Right lobe of liver (tissue), 6 donors: Measurements from ENCODE around the gene CBX1. TPM values are rescaled to one million over a fixed set of nuclear protein-coding genes. Genes with fewer than 3 reads are reported as not detected.

Source experiments
- ATAC-seq, 4 donors: fragments of 200-7000 bp; cut with Tn5 transposase; one replicate each; pipeline ENCODE4 v1.9.1; 2020; ENCODE audit warnings: mild to moderate bottlenecking in 4 of 4, moderate library complexity in 4 of 4
- DNase-seq, 3 donors: peaks; one replicate each; pipeline ENCODE4 v3.0.0-alpha.2; 2020
- H3K27ac ChIP-seq, 3 donors: fragments of 200-600 bp; one replicate each; pipeline ENCODE4 v1.8.0; 2022
- H3K27me3 ChIP-seq, 2 donors: fragments of 200-600 bp; one replicate each; pipeline ENCODE4 v1.8.0; 2022
- H3K36me3 ChIP-seq, 4 donors: fragments of 200-600 bp; sonication (generic) in 1 of 4; one replicate each; pipeline versions ENCODE4 v1.5.1 to v1.8.0; 2017 to 2022; ENCODE audit warnings: control low read depth in 1 of 4
- H3K4me1 ChIP-seq, 4 donors: fragments of 200-600 bp; sonication (generic) in 1 of 4; one replicate each; pipeline versions ENCODE4 v1.5.1 to v1.8.0; 2017 to 2022; ENCODE audit warnings: control low read depth in 1 of 4
- H3K4me3 ChIP-seq, 3 donors: fragments of 200-600 bp; one replicate each; pipeline ENCODE4 v1.8.0; 2022
- H3K9me3 ChIP-seq, 4 donors: fragments of 200-600 bp; sonication (generic) in 1 of 4; one replicate each; pipeline versions ENCODE4 v1.5.1 to v1.8.0; 2017 to 2022; ENCODE audit warnings: control low read depth in 1 of 4
- CTCF ChIP-seq, 4 donors: fragments of 200-600 bp in 3 of 4; fragments of 450-650 bp in 1 of 4; IDR thresholded peaks; one replicate each; pipeline versions ENCODE4 v1.5.1 to v1.8.0; 2016 to 2022; ENCODE audit warnings: antibody characterized with exemption in 4 of 4, mild to moderate bottlenecking in 2 of 4
- POLR2A ChIP-seq: fragments of 450-650 bp; IDR thresholded peaks from one replicate; pipeline ENCODE4 v1.6.1; 2017; ENCODE audit warnings: antibody characterized with exemption, mild to moderate bottlenecking
- WGBS: methylation state at CpG from one replicate; pipeline ENCODE4 v1.1.6; 2018; ENCODE audit warnings: low coverage, low lambda C conversion rate; ENCODE audit not compliant: insufficient coverage; ENCODE audit errors: missing lambda C conversion rate; 5-methylcytosine and 5-hydroxymethylcytosine counted together
- intact Hi-C, 2 donors: fragments of 100-400 bp; cut with DNase I; formaldehyde crosslinking; loops; one replicate each; pipeline versions ENCODE4 v1.11.2 to v1.14.1; 2022
- total RNA-seq, 6 experiments: library from RNA; depleted of rRNA in 2 of 6; stranded (reverse); fragments of >200 nt in 2 of 6; fragmentation: NEBNext Ultra II Directional in 3 of 6; extraction: Animal tissue kit (Norgen Biotek cat#: 25700) in 3 of 6; gene quantifications; one replicate each; pipeline versions ENCODE4 v1.1.0 to v1.2.4, GENCODE V29; 2016 to 2023
- donor health status: DM: no; HTN: yes; CAD: no.
- donor health status: DM: no; HTN: no; CAD: no.
- donor health status: DM: no; HTN: no; CAD: no.
- donor health status: DM: no; HTN: yes; CAD: no.
- donor health status: DM: no; HTN: yes; CAD: no.

The CBX1 gene
- total RNA-seq, 6 experiments from 2014 or later, result 7.0 to 10.5 (median 9.9) TPM

- no peak for TF ChIP-seq POLR2A
- TF ChIP-seq CTCF (IDR thresholded peaks at IDR 0.05), result no peak
- Histone ChIP-seq H3K4me3 (no peak overlapping the region), H3K4me1 (peaks cover 0 to 38% (median 11%) of the 10 kb centered on the region in 4 donors), H3K36me3 (peaks cover 10 to 65% (median 38%) of the 10 kb centered on the region in 4 donors), H3K27me3 (no peaks in the 10 kb centered on the region), H3K27ac (no peak overlapping the region), H3K9me3 (no peaks in the 10 kb centered on the region)
- intact Hi-C loops, result no loop called here
- DNase-seq, result no peak
- 85% methylated on average over 4 of the region's 11 CpGs for WGBS
- no peak for ATAC-seq
These were observed 42.7 kb downstream of the CBX1 start for GRCh38 chr17:48058393-48059124.

GRCh38 chr17:48057626-48058025, 43.7 kb downstream of the CBX1 start:
- H3K4me1 ChIP-seq, result peaks cover 0 to 47% (median 14%) of the 10 kb centered on the region in 4 donors

GRCh38 chr17:48056879-48057278, 44.4 kb downstream of the CBX1 start:
- Histone ChIP-seq H3K4me3 (no peak overlapping the region), H3K27me3 (no peaks in the 10 kb centered on the region), H3K27ac (no peak overlapping the region), H3K9me3 (no peaks in the 10 kb centered on the region), H3K36me3 (peaks cover 7 to 50% (median 28%) of the 10 kb centered on the region in 4 donors), H3K4me1 (peaks cover 1 to 54% (median 18%) of the 10 kb centered on the region in 4 donors)
- WGBS, result no CpG with 5 or more reads among the region's 2 CpGs
- ATAC-seq (no peak), DNase-seq (no peak)
- intact Hi-C loops, result no loop called here
- TF ChIP-seq POLR2A, result no peak
- no peak for TF ChIP-seq CTCF (IDR thresholded peaks at IDR 0.05)

More at GRCh38 chr17:48057626-48058025, 43.7 kb downstream of the CBX1 start:
- 67% methylated on average over 1 of the region's 4 CpGs for WGBS
- Histone ChIP-seq H3K27me3 (no peaks in the 10 kb centered on the region), H3K4me3 (no peak overlapping the region), H3K9me3 (no peaks in the 10 kb centered on the region), H3K27ac (no peak overlapping the region), H3K36me3 (peaks cover 10 to 58% (median 35%) of the 10 kb centered on the region in 4 donors)
- DNase-seq, result no peak
- TF ChIP-seq CTCF (IDR thresholded peaks at IDR 0.05) (no peak), POLR2A (no peak)
- no peak for ATAC-seq
- intact Hi-C loops, result no loop called here

- H3K27ac ChIP-seq, result no peak overlapping the region
These were observed 45.0 kb downstream of the CBX1 start for GRCh38 chr17:48056246-48056745.

More at GRCh38 chr17:48056246-48056745, 45.0 kb downstream of the CBX1 start:
- no peak overlapping the region for H3K4me3 ChIP-seq
- H3K27me3 ChIP-seq, result no peaks in the 10 kb centered on the region
- ATAC-seq, result no peak
- TF ChIP-seq POLR2A, result no peak
- no peak for TF ChIP-seq CTCF (IDR thresholded peaks at IDR 0.05)
- no peaks in the 10 kb centered on the region for H3K9me3 ChIP-seq
- peaks cover 2 to 60% (median 21%) of the 10 kb centered on the region in 4 donors for H3K4me1 ChIP-seq
- intact Hi-C loops, result no loop called here
- peaks cover 3 to 46% (median 28%) of the 10 kb centered on the region in 4 donors for H3K36me3 ChIP-seq
- 100% methylated on average over 7 of the region's 10 CpGs for WGBS
- no peak for DNase-seq
